ENCODE data around the gene ARFGAP2.
"Not testable (repeated sequence)": the region's sequence is repeated elsewhere in the genome, so short reads cannot be mapped to it uniquely, and the experiment has no call there.

The ARFGAP2 gene

GRCh38 chr11:47121731-47122130 is 54.9 kb downstream of the ARFGAP2 start:
- DNase-seq (ENCODE audit: low spot score) = no peak
- TF ChIP-seq CTCF (IDR thresholded peaks at IDR 0.05; ENCODE audit: extremely low read depth, insufficient read depth, missing control alignments) = no peak
- in situ Hi-C loops (cut with MboI; ENCODE audit: low pct_unique_long_range_greater_than_20kb, low sequenced_read_pairs, unreplicated experiment) = no loop called here

- TF ChIP-seq CTCF (IDR thresholded peaks at IDR 0.05; ENCODE audit: extremely low read depth, insufficient read depth, missing control alignments) = no peak
- in situ Hi-C loops (cut with MboI; ENCODE audit: low pct_unique_long_range_greater_than_20kb, low sequenced_read_pairs, unreplicated experiment) = no loop called here
- no peak for DNase-seq (ENCODE audit: low spot score)
Observed at GRCh38 chr11:47121056-47121455, 55.6 kb downstream of the ARFGAP2 start.

GRCh38 chr11:47118958-47119688 is 57.6 kb downstream of the ARFGAP2 start:
- DNase-seq (ENCODE audit: low spot score); in situ Hi-C loops (cut with MboI; ENCODE audit: low pct_unique_long_range_greater_than_20kb, low sequenced_read_pairs, unreplicated experiment): not testable (repeated sequence)
